HepG2 (cell line): ENCODE measurements around the gene MAPK7. TPM values are rescaled to one million over a fixed set of nuclear protein-coding genes. Genes with fewer than 3 reads are reported as not detected.

Source experiments
- ARNTL ChIP-seq: sonication (generic); formaldehyde crosslinking; IDR thresholded peaks from 2 replicates; pipeline ENCODE4 v1.4.0; 2020; ENCODE audit warnings: mild to moderate bottlenecking, missing genetic modification reagents
- DMAP1 ChIP-seq: IDR thresholded peaks from 2 replicates; pipeline ENCODE4 v1.6.1; 2016
- EED ChIP-seq: sonication (generic); formaldehyde crosslinking; IDR thresholded peaks from 2 replicates; pipeline ENCODE4 v1.5.0; 2020; ENCODE audit warnings: mild to moderate bottlenecking, missing genetic modification reagents
- ELF3 ChIP-seq: IDR thresholded peaks from 2 replicates; pipeline ENCODE4 v1.6.1; 2016; ENCODE audit warnings: missing genetic modification reagents, missing compliant biosample characterization
- ERF ChIP-seq: IDR thresholded peaks from 2 replicates; pipeline ENCODE4 v1.6.1; 2018; ENCODE audit warnings: missing biosample characterization, missing genetic modification reagents
- GTF3A ChIP-seq: sonication (generic); formaldehyde crosslinking; conservative IDR thresholded peaks from 2 replicates; pipeline ENCODE4 v1.4.0; 2020; ENCODE audit warnings: mild to moderate bottlenecking, missing genetic modification reagents
- HDAC1 ChIP-seq: sonication (generic); formaldehyde crosslinking; IDR thresholded peaks from 2 replicates; pipeline ENCODE4 v1.5.1; 2020; ENCODE audit warnings: mild to moderate bottlenecking, missing genetic modification reagents
- HNF4G ChIP-seq, 2 experiments: sonication (generic) in 1 of 2; formaldehyde crosslinking in 1 of 2; IDR thresholded peaks; 2 replicates each; pipeline versions ENCODE4 v1.4.0 to v1.6.1; 2011 to 2020; ENCODE audit warnings: borderline replicate concordance in 2 of 2, low read depth in 2 of 2, mild to moderate bottlenecking in 2 of 2, low read length in 1 of 2, missing genetic modification reagents in 1 of 2, moderate library complexity in 1 of 2
- KLF9 ChIP-seq: IDR thresholded peaks from 2 replicates; pipeline ENCODE4 v1.6.1; 2016; ENCODE audit warnings: low read depth
- NR2C2 ChIP-seq: sonication (generic); formaldehyde crosslinking; IDR thresholded peaks from 2 replicates; pipeline ENCODE4 v1.4.0; 2020; ENCODE audit warnings: missing genetic modification reagents, mild to moderate bottlenecking, moderate library complexity, borderline replicate concordance
- RAD21 ChIP-seq: fragments of 450-650 bp; formaldehyde crosslinking; IDR thresholded peaks from 2 replicates; pipeline ENCODE4 v1.5.0; 2020; ENCODE audit warnings: mild to moderate bottlenecking
- RNF2 ChIP-seq: fragments of 450-650 bp; conservative IDR thresholded peaks from 2 replicates; pipeline ENCODE4 v1.6.1; 2016; ENCODE audit warnings: low read depth
- SAP130 ChIP-seq: IDR thresholded peaks from 2 replicates; pipeline ENCODE4 v1.6.1; 2016; ENCODE audit warnings: low read depth
- SIN3A ChIP-seq: IDR thresholded peaks from 2 replicates; pipeline ENCODE4 v1.6.1; 2011; ENCODE audit warnings: low read depth, mild to moderate bottlenecking, control low read depth, low read length, borderline replicate concordance
- SMC3 ChIP-seq: IDR thresholded peaks from 2 replicates; pipeline ENCODE4 v1.6.1; 2011; ENCODE audit warnings: low read length, improper control_type of control experiment
- SP1 ChIP-seq, 2 experiments: fragments of 450-650 bp in 1 of 2; sonication (generic) in 1 of 2; formaldehyde crosslinking in 1 of 2; IDR thresholded peaks; 2 replicates each; pipeline versions ENCODE4 v1.4.0 to v1.6.1; 2016 to 2020; ENCODE audit warnings: missing genetic modification reagents in 1 of 2
- TARDBP ChIP-seq: sonication (generic); formaldehyde crosslinking; IDR thresholded peaks from 2 replicates; pipeline ENCODE4 v1.8.0; 2022; ENCODE audit warnings: mild to moderate bottlenecking, missing genetic modification reagents
- ZBTB8A ChIP-seq: sonication (generic); formaldehyde crosslinking; IDR thresholded peaks from 2 replicates; pipeline ENCODE4 v1.4.0; 2020; ENCODE audit warnings: mild to moderate bottlenecking, low read depth, missing genetic modification reagents, borderline replicate concordance
- ZEB1 ChIP-seq: IDR thresholded peaks from 2 replicates; pipeline ENCODE4 v1.6.1; 2012; ENCODE audit warnings: mild to moderate bottlenecking, low read depth, inconsistent platforms; ENCODE audit not compliant: insufficient replicate concordance
- ZNF296 ChIP-seq: sonication (generic); formaldehyde crosslinking; conservative IDR thresholded peaks from 2 replicates; pipeline ENCODE4 v1.5.0; 2020; ENCODE audit warnings: mild to moderate bottlenecking, missing genetic modification reagents
- ZNF558 ChIP-seq: sonication (generic); formaldehyde crosslinking; IDR thresholded peaks from 2 replicates; pipeline ENCODE4 v1.9.0; 2022; ENCODE audit warnings: mild to moderate bottlenecking, missing genetic modification reagents, borderline replicate concordance
- ZNF563 ChIP-seq: sonication (generic); formaldehyde crosslinking; IDR thresholded peaks from 2 replicates; pipeline ENCODE4 v1.8.0; 2022; ENCODE audit warnings: mild to moderate bottlenecking, moderate library complexity, missing genetic modification reagents
- ZNF572 ChIP-seq: sonication (generic); formaldehyde crosslinking; IDR thresholded peaks from 2 replicates; pipeline ENCODE4 v1.5.1; 2020; ENCODE audit warnings: mild to moderate bottlenecking, missing genetic modification reagents
- ZNF777 ChIP-seq: sonication (generic); formaldehyde crosslinking; IDR thresholded peaks from 2 replicates; pipeline ENCODE4 v1.4.0; 2020; ENCODE audit warnings: missing genetic modification reagents
- ZNF788 ChIP-seq: sonication (generic); formaldehyde crosslinking; IDR thresholded peaks from 2 replicates; pipeline ENCODE4 v1.5.0; 2020; ENCODE audit warnings: mild to moderate bottlenecking, missing genetic modification reagents, borderline replicate concordance
- polyA plus RNA-seq, 8 experiments: library from polyadenylated mRNA; depleted of rRNA in 3 of 8; stranded (reverse) in 7 of 8; unstranded in 1 of 8; fragments of >200 nt; fragmentation: Illumina TruSeq in 4 of 8; extraction: Trizol in 4 of 8; gene quantifications; 2 replicates each; pipeline versions ENCODE4 v1.2.1 to v1.2.3, GENCODE V29; 2011 to 2016; ENCODE audit warnings: low read depth in 4 of 8, missing spikeins in 1 of 8, mixed read lengths in 1 of 8; ENCODE audit not compliant: insufficient read depth in 1 of 8
- total RNA-seq, 5 experiments: library from RNA; depleted of rRNA; stranded (reverse); fragments of >200 nt; fragmentation: Illumina TruSeq; extraction: Trizol; gene quantifications; 2 replicates each; pipeline ENCODE4 v1.2.3, GENCODE V29; 2016; ENCODE audit warnings: low read depth in 1 of 5
- TF ChIP-seq, protein P1 (sequence below): sonication (generic); formaldehyde crosslinking; IDR thresholded peaks from 2 replicates; pipeline ENCODE4 v1.4.0; 2020; ENCODE audit warnings: missing genetic modification reagents

MAPK7 gene
- total and polyA plus RNA-seq, 2 of the 13 experiments (the other 11 are each of a cell fraction or from before 2014, with no cell fraction given): 2.9 to 5.9 TPM

- peak; percentile 39; the same call in 1 of the 2 replicates for TF ChIP-seq ELF3 (CRISPR knock-in tag)
- 0 out of 2 replicates have a peak, but pooled peaks have one; percentile 71 for TF ChIP-seq ZNF572
- TF ChIP-seq ZNF777 (CRISPR knock-in tag): peak; percentile 94
- no peak for TF ChIP-seq HNF4G (IDR thresholded peaks at IDR 0.05; ENCODE audit: borderline replicate concordance, low read depth, low read length)
- TF ChIP-seq HNF4G (CRISPR knock-in tag; IDR thresholded peaks at IDR 0.05; ENCODE audit: borderline replicate concordance, low read depth): no peak
- peak; percentile 69; the same call in 1 of the 2 replicates for TF ChIP-seq ZNF558 (CRISPR knock-in tag)
- peak; percentile 99 for TF ChIP-seq RAD21
- peak; percentile 48; the same call in 1 of the 2 replicates for TF ChIP-seq ZNF296
- no peak for TF ChIP-seq GTF3A (CRISPR knock-in tag)
- TF ChIP-seq ERF: peak; percentile 58; the same call in 1 of the 2 replicates
- peak; percentile 47 for TF ChIP-seq TARDBP
- peak; percentile 92; the same call in 1 of the 2 replicates for TF ChIP-seq ZNF788 (CRISPR knock-in tag)
- TF ChIP-seq ZNF563 (CRISPR knock-in tag): 0 out of 2 replicates have a peak, but pooled peaks have one; percentile 17
- peak; percentile 81 for TF ChIP-seq DMAP1 (CRISPR knock-in tag)
- TF ChIP-seq SMC3: peak; percentile 73; the same call in 1 of the 2 replicates
- 0 out of 2 replicates have a peak, but pooled peaks have one; percentile 26 for TF ChIP-seq RNF2
- peak; percentile 46; the same call in 1 of the 2 replicates for TF ChIP-seq KLF9 (CRISPR knock-in tag)
- TF ChIP-seq ZEB1: peak; percentile 71
- TF ChIP-seq EED (CRISPR knock-in tag): 0 out of 2 replicates have a peak, but pooled peaks have one; percentile 80
- peak; percentile 72; the same call in 1 of the 2 replicates for TF ChIP-seq ARNTL (CRISPR knock-in tag)
- peak; percentile 83; the same call in 1 of the 2 replicates for TF ChIP-seq SIN3A
- peak; percentile 42; the same call in 1 of the 2 replicates for TF ChIP-seq NR2C2 (CRISPR knock-in tag)
- TF ChIP-seq, protein P1, sequence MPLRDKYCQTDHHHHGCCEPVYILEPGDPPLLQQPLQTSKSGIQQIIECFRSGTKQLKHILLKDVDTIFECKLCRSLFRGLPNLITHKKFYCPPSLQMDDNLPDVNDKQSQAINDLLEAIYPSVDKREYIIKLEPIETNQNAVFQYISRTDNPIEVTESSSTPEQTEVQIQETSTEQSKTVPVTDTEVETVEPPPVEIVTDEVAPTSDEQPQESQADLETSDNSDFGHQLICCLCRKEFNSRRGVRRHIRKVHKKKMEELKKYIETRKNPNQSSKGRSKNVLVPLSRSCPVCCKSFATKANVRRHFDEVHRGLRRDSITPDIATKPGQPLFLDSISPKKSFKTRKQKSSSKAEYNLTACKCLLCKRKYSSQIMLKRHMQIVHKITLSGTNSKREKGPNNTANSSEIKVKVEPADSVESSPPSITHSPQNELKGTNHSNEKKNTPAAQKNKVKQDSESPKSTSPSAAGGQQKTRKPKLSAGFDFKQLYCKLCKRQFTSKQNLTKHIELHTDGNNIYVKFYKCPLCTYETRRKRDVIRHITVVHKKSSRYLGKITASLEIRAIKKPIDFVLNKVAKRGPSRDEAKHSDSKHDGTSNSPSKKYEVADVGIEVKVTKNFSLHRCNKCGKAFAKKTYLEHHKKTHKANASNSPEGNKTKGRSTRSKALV (CRISPR knock-in tag): no peak
- peak; percentile 97 for TF ChIP-seq HDAC1 (CRISPR knock-in tag)
- TF ChIP-seq SP1 (IDR thresholded peaks at IDR 0.05): no peak
- TF ChIP-seq SP1 (CRISPR knock-in tag; IDR thresholded peaks at IDR 0.05): peak; percentile 62
- TF ChIP-seq ZBTB8A (CRISPR knock-in tag): peak; percentile 34; the same call in 1 of the 2 replicates
- peak; percentile 88 for TF ChIP-seq SAP130 (CRISPR knock-in tag)
Observed at GRCh38 chr17:19362277-19363113, 15.8 kb upstream of the MAPK7 start, which contains the start of gene B9D1 (continued).
